Measurements from ENCODE around the gene C9orf78.

DNA sequence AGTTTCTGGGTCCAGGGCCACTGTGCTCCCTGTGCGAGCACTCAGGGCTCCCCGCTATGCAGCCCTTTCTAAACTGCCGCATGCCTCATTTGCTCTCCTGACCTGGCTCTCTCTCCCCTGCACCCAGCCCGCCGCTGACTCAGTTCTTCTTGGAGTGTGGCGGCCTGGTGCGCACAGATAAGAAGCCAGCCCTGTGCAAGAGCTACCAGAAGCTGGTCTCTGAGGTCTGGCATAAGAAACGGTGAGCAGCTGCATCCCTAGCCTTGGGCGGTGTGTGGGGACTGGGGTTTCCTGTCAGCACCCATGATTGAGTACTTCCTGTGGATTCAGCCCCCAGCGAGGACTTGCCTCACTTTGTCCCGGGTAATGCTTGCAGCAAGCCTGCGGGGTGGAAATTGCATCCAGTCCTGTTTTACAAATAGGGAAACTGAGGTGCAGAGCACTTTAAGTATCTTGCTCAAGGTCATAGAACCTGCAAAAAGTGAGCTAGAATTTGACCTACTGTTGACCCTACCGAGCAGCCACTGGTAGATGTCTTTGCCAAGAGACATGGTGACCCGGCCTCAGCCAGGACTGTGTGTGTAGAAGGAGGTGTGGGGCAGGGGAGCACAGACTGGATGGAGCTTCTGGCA, 28.1 kb upstream of the C9orf78 start:
- TF ChIP-seq MAX (IDR thresholded peaks at IDR 0.05) (no peak), USF1 (IDR thresholded peaks at IDR 0.05) (no peak), YY1 (IDR thresholded peaks at IDR 0.05; ENCODE audit: low read depth) (no peak), FOXM1 (IDR thresholded peaks at IDR 0.05; ENCODE audit: borderline replicate concordance, low read depth) (no peak)

Measured in Ishikawa (cell line).